ENCODE data around the gene MEGF9.
"Not testable (repeated sequence)": the region's sequence is repeated elsewhere in the genome, so short reads cannot be mapped to it uniquely, and the experiment has no call there.

Gene MEGF9

GRCh38 chr9:120570296-120570695 is 144.0 kb downstream of the MEGF9 start:
- ATAC-seq = no peak

- no peak for ATAC-seq
Measured at GRCh38 chr9:120569556-120569955, 144.7 kb downstream of the MEGF9 start.

- no peak for ATAC-seq
Measured at GRCh38 chr9:120568816-120569215, 145.5 kb downstream of the MEGF9 start.

- no peak for ATAC-seq
Measured at GRCh38 chr9:120567874-120568273, 146.4 kb downstream of the MEGF9 start.

DNA sequence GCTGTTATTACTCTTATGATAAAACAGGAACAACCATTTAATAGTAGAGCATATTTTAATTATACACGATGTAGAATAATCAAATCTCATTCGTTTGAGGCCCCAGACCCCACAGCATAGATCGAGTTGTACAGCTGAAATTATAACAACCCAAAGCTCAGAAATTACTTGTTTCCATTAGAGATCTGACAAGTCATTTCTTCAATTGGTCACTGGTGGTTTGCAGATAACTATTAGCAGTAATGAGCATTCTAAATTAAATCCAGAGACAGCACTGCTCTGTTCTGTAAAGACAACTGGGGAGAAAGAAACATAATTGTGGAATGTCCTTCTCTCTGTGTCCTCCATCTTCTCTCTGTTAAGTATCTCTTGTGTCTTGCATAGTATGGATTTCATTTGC is 147.2 kb downstream of the MEGF9 start:
- no peak for ATAC-seq

- ATAC-seq = no peak
Measured at GRCh38 chr9:120564589-120564988, 149.7 kb downstream of the MEGF9 start.

GRCh38 chr9:120562861-120563443 is 151.3 kb downstream of the MEGF9 start:
- no peak for ATAC-seq

DNA sequence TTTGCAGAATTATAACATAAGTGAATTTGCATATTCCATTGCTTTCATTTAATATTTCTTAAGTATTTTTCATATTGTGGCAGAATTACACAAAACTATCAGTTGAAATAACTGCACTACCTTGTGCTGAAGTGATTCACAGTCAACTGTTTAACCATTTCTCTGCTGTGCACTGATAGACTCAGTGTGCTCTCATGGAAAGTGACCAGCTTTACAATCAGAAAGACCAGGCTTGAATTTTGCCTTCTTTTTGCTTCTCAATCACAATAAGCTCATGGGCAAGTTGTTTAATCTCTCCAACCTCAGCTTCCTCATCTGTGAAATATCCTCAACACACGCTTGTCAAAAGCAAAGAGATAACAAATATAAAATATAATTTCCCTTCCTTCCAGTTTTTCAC is 152.6 kb downstream of the MEGF9 start:
- ATAC-seq = no peak

DNA sequence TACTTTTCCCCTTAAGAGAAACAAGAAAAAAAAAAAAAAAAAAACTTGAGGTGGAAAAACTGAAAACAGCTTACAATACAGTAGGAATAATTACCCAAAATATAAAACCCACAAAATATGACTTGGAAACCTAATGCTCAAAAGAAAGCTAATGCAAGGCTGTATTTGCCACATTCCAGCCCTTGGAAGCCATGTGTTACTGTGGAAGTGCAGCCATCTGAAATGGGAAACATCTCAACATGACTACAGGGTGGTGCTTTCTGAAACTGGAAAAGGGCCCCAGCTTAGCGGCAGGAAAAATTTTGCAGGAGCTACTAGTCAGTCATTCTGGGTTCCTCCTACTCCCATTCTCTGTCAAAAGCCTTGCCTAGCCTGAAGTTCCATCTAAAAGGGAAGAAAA is 154.7 kb downstream of the MEGF9 start:
- no peak for ATAC-seq

DNA sequence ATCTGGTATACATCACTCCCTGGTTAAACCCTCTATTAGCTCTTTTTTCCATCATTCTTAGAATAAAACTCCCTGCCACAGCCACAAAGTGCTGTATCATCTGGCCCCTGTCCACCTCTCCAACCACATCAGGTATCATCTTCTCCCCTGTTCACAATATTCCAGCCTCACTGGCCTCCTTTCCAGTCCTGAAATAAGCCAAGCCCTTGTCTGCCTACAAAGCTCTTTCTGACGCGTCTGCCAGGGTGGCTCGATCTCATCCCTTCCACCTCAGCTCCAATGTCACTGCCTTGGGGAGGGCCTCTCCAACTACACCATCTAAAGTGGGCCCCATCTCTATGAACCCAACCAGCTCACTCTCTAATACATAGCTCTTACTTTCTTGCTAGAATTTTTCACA is 155.8 kb downstream of the MEGF9 start:
- no peak for ATAC-seq

- no peak for ATAC-seq
Measured at GRCh38 chr9:120557205-120557604, 157.1 kb downstream of the MEGF9 start.

GRCh38 chr9:120556775-120557174 is 157.5 kb downstream of the MEGF9 start:
- ATAC-seq = no peak

- ATAC-seq = no peak
Measured at GRCh38 chr9:120555839-120556238, 158.4 kb downstream of the MEGF9 start.

DNA sequence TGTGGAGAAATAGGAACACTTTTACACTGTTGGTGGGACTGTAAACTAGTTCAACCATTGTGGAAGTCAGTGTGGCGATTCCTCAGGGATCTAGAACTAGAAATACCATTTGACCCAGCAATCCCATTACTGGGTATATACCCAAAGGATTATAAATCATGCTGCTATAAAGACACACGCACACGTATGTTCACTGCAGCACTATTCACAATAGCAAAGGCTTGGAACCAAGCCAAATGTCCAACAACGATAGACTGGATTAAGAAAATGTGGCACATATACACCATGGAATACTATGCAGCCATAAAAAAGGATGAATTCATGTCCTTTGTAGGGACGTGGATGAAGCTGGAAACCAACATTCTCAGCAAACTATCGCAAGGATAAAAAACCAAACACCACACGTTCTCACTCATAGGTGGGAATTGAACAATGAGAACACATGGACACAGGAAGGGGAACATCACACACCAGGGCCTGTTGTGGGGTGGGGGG is 162.0 kb downstream of the MEGF9 start:
- ATAC-seq = not testable (repeated sequence)
